Activated naive CD8-positive, alpha-beta T cell treated with anti-CD3 and anti-CD28 coated beads, Interleukin-2, amount 50 U/mL, for 16 hours (primary cell): ENCODE data around the gene SLC2A4RG.

Experiments
- DNase-seq: peaks from one replicate; pipeline ENCODE4 v3.0.0-alpha.2; 2020; ENCODE audit warnings: low read depth, low spot score

SLC2A4RG gene

GRCh38 chr20:63752411-63753101 lies 13.0 kb downstream of the SLC2A4RG start:
- no peak for DNase-seq

- DNase-seq = no peak
These were observed 13.8 kb downstream of the SLC2A4RG start for GRCh38 chr20:63753381-63753780.

- DNase-seq = no peak
These were observed 14.4 kb downstream of the SLC2A4RG start for GRCh38 chr20:63754008-63754407.

- no peak for DNase-seq
These were observed 16.5 kb downstream of the SLC2A4RG start for GRCh38 chr20:63755933-63756647.

GRCh38 chr20:63756648-63756991 lies 17.0 kb downstream of the SLC2A4RG start:
- DNase-seq = no peak

- no peak for DNase-seq
These were observed 18.6 kb downstream of the SLC2A4RG start for GRCh38 chr20:63758152-63758551.

GRCh38 chr20:63759377-63759901 lies 19.9 kb downstream of the SLC2A4RG start:
- DNase-seq = no peak

- DNase-seq = no peak
These were observed 25.7 kb downstream of the SLC2A4RG start for GRCh38 chr20:63765082-63765873.

- DNase-seq = no peak
These were observed 26.3 kb downstream of the SLC2A4RG start for GRCh38 chr20:63765902-63766301.

- DNase-seq = no peak
These were observed 27.3 kb downstream of the SLC2A4RG start for GRCh38 chr20:63766695-63767426.

GRCh38 chr20:63767456-63767855 lies 27.9 kb downstream of the SLC2A4RG start:
- no peak for DNase-seq

- DNase-seq = no peak
These were observed 28.3 kb downstream of the SLC2A4RG start for GRCh38 chr20:63767886-63768285.

GRCh38 chr20:63768591-63769515 lies 29.3 kb downstream of the SLC2A4RG start:
- no peak for DNase-seq

GRCh38 chr20:63769891-63770474 lies 30.4 kb downstream of the SLC2A4RG start:
- no peak for DNase-seq

- no peak for DNase-seq
These were observed 31.6 kb downstream of the SLC2A4RG start for GRCh38 chr20:63771046-63771707.

- no peak for DNase-seq
These were observed 33.4 kb downstream of the SLC2A4RG start for GRCh38 chr20:63772781-63773518.

GRCh38 chr20:63773571-63774241 lies 34.1 kb downstream of the SLC2A4RG start:
- DNase-seq = no peak

GRCh38 chr20:63774306-63774705 lies 34.7 kb downstream of the SLC2A4RG start:
- no peak for DNase-seq
